T-helper 9 cell (primary cell): ENCODE results near the gene RNU1-2.
"Not testable (repeated sequence)": the region's sequence is repeated elsewhere in the genome, so short reads cannot be mapped to it uniquely, and the experiment has no call there.

Experiments used
- DNase-seq: peaks from one replicate; pipeline ENCODE4 v3.0.0-alpha.2; 2020

The RNU1-2 gene

GRCh38 chr1:16911851-16912721 lies 16.3 kb downstream of the RNU1-2 start:
- not testable (repeated sequence) for DNase-seq

GRCh38 chr1:16912742-16913141 lies 17.0 kb downstream of the RNU1-2 start:
- DNase-seq = not testable (repeated sequence)

GRCh38 chr1:16913181-16913832 lies 17.5 kb downstream of the RNU1-2 start:
- DNase-seq = no peak

- peak; percentile 96 for DNase-seq
These were observed 18.3 kb downstream of the RNU1-2 start for GRCh38 chr1:16913833-16914662.

- not testable (repeated sequence) for DNase-seq
These were observed 19.3 kb downstream of the RNU1-2 start for GRCh38 chr1:16914928-16915626.

GRCh38 chr1:16915627-16915973 lies 19.8 kb downstream of the RNU1-2 start:
- DNase-seq = no peak

GRCh38 chr1:16916036-16916880 lies 20.5 kb downstream of the RNU1-2 start:
- not testable (repeated sequence) for DNase-seq

- DNase-seq = no peak
These were observed 22.6 kb downstream of the RNU1-2 start for GRCh38 chr1:16918371-16918770.

GRCh38 chr1:16918936-16919665 lies 23.3 kb downstream of the RNU1-2 start:
- DNase-seq = not testable (repeated sequence)

- no peak for DNase-seq
These were observed 25.2 kb downstream of the RNU1-2 start for GRCh38 chr1:16920951-16921350.

- peak; percentile 36 for DNase-seq
These were observed 25.8 kb downstream of the RNU1-2 start, which contains the start of gene CROCC for GRCh38 chr1:16921391-16922185. Gene CROCC (plus strand): TSS chr1:16921931. CDS start chr1:16922019, 88 bp downstream.

- DNase-seq = no peak
These were observed 26.7 kb downstream of the RNU1-2 start for GRCh38 chr1:16922466-16922865.

- no peak for DNase-seq
These were observed 27.2 kb downstream of the RNU1-2 start for GRCh38 chr1:16922885-16923431.

- DNase-seq = no peak
These were observed 28.6 kb downstream of the RNU1-2 start for GRCh38 chr1:16924216-16924918.

- no peak for DNase-seq
These were observed 29.2 kb downstream of the RNU1-2 start for GRCh38 chr1:16924919-16925477.

GRCh38 chr1:16925635-16926490 lies 30.1 kb downstream of the RNU1-2 start:
- DNase-seq = no peak

- no peak for DNase-seq
These were observed 30.8 kb downstream of the RNU1-2 start for GRCh38 chr1:16926491-16927073.
